SIG-M5 (cell line): Measurements from ENCODE around the gene ACADVL.

Source experiments
- DNase-seq: peaks from one replicate; lab custom pipeline; 2025; lab: John Stamatoyannopoulos, UW

ACADVL gene

GRCh38 chr17:7252176-7253043, 32.7 kb downstream of the ACADVL start, which contains the start of gene ELP5:
TSS of gene ELP5 (plus strand) at chr17:7252215. CDS start at chr17:7252551, 336 bp downstream.
- no peak for DNase-seq

- DNase-seq = no peak
These were observed 33.3 kb downstream of the ACADVL start for GRCh38 chr17:7253082-7253481.

DNA sequence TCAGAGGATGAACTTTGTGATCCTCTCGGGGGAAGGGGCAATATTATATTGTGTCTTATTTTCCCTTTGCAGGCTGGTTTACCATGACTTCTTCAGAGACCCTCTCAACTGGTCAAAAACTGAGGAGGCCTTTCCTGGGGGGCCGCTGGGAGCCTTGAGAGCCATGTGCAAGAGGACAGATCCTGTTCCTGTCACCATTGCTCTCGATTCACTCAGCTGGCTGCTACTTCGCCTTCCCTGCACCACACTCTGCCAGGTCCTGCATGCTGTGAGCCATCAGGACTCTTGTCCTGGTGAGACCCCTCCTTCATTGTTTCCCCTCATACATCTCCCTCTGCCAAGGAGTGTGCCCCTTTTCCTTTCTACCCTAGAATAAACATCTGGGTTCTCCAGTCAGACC, 34.8 kb downstream of the ACADVL start:
- no peak for DNase-seq

GRCh38 chr17:7256766-7257456, 37.2 kb downstream of the ACADVL start:
- DNase-seq = no peak

DNA sequence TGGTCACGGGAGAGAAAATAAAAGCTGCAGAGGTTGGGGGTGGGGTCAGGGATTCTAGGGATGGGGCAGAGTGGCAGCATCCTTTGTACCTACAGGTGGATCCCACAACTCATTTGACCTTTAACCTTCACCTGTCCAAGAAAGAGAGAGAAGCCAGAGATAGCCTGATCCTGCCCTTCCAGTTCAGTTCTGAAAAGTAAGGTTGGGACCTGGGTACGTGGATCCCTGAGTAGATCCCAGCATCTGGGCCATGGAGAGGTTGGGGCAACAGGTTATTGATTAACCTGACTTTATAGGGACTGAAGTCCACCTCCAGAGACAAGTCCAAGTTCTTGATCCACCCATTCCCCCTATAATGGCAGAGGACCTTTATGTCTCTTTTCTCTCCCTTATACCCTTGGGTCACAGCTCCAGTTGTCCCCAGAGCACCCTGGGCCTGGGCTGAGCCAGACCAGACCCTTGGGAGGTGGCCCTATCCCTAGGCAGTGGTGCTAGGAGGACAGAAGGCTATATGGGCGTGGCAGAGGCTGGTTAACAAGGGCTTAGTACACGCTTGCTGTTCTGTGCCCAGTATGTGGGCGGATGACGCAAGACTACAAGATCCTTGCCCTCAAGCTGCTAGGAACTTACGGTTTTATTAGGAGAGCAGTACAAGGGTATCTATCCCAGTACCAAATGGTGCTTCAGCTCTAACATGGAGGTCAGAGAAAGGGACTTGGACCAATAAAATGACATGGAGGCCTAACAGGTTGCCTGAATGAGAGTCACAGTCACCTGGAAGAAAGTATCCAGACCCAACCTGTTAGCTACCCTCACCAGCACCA, 39.2 kb downstream of the ACADVL start:
- DNase-seq = no peak

DNA sequence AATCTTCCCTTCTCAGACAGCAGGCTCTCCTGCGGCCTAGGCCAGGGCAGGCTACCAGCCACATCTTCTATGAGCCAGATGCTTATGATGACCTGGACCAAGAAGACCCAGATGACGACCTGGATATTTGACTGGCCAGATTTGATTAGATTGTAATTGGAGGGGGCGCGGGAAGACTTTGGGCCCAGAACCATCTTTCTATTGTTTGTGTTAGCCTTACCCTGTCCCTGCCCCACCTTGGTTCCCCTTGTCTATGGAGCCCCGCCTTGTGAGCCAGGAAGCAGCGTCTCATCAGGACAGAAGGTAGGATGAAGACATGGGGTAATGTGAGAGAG, 39.8 kb downstream of the ACADVL start:
- DNase-seq = no peak

DNA sequence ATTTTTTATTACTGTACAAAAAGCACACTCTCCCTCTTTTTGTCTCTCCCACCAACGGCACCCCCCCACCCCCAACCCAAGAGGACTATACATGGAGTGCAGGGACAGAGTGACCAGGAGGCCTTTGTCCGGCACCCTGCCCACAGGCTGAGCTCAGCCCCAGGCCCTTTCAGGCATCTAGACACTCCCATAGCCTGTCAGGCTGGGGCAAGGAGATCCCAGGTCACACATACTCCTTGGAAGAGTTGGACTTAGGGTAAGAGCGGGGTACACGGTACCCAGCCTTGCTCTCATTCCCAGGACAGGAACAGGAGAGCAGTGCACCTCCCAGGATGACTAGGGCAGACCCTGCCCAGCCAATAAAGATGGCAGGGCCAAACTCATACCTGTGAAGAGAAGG, 40.4 kb downstream of the ACADVL start:
- DNase-seq = no peak

GRCh38 chr17:7260651-7261378, 41.1 kb downstream of the ACADVL start:
- no peak for DNase-seq

- DNase-seq = no peak
These were observed 41.8 kb downstream of the ACADVL start for GRCh38 chr17:7261379-7262191.

- no peak for DNase-seq
These were observed 42.6 kb downstream of the ACADVL start, which contains the start of gene CLDN7 for GRCh38 chr17:7262192-7262934. TSS of gene CLDN7 (minus strand) at chr17:7262478. CDS start at chr17:7262043, 435 bp downstream.

- no peak for DNase-seq
These were observed 43.4 kb downstream of the ACADVL start for GRCh38 chr17:7262935-7263800.

- DNase-seq = no peak
These were observed 44.0 kb downstream of the ACADVL start for GRCh38 chr17:7263801-7264078.

DNA sequence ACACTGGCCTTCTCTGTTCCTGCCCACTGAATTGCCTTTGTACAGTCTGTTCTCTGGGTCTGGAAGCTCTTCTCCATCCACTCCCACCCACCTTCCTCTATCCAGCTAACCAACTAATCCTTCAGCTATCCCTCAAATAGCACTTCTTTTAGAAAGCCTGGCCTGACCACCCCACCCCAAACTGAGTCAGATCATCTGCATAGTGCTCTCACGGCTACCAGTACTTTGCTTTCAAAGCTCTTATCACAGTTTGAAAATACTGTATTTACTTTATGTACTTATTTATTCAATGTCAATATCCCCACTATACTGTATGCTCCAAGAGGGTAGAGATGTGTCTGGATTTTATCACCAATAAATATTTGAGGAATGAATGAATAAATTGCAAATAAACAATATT, 47.0 kb downstream of the ACADVL start:
- no peak for DNase-seq
